ENCODE results near the gene CDH5.

Gene CDH5

DNA sequence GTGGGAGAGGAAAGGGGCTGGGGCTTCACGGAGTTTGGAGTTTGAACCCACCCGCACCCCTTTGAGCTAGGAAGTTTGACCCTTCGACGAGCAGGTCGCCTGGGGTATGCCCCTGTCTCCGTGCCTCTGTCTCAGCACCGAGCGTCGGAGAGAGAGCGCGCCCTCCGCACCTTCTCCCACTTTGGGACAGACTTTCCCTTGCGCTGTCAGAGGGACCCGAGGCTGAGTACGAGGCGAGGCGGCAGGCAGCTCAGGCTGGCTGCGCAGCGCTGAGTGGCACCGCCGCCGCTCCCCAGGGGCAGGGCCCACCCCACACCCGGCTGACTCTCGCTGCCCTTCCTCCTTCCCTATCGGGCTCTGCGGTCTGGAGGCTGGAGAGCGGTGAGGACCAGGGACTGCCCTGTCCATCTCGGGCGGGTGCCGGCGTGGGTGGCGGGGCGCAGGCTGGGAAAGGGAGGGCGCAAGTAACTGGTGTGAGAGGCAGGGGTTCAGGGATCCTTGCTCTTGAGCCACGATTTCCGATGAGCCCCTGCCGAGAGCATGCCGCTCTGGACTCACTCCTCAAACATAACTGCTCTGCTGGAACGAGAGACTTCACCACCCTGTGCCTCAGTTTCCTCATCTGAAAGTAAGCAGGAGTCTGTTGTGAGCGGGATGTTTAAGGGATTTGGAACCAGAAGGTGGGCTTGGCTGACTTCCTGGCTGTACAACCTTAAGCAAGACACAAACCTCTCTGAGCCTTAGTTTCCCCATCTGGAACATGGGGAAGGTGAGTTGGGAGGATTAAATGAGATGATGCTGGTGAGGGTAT is 61.6 kb downstream of the CDH5 start:
- H3K4me3 ChIP-seq (ENCODE audit: low read depth, low read length): peak overlapping the region; percentile 40
- no peak for DNase-seq (ENCODE audit: low read depth)

GRCh38 chr16:66428682-66429251 is 62.3 kb downstream of the CDH5 start:
- no peak for DNase-seq (ENCODE audit: low read depth)

DNA sequence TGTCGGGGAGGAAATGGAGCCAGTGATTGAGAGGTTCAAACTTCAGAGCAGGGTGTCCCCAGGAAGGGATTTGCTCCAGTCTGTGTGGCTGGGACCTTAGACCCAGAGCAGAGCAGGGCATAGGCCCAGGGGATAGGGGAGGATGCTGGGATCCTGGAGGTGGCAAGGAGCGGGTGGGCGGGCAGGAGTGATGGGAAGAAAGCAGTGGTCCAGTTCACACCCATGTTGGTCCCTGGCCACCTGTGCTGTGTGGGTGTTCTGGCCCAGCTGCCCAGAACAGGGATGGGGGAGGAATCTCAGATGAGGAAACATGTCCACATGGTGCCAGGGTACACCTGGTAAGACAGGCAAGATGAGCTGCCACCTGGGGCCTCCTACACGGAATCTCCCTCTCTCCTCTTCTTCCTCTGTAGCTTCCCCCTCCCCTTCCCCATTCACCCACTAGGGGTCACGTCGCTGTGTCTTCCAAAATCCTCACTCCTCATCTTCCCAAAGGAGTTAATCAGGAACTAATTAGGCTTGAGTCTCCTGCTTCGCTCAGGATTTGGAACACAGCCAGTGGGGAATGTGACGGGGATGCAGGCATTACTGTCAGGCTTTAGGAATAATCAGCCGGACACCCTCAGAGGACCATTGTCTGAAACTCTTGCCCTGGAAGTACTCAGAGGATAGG is 62.9 kb downstream of the CDH5 start:
- no peak overlapping the region for H3K4me3 ChIP-seq (ENCODE audit: low read depth, low read length)

More at GRCh38 chr16:66428682-66429251, 62.3 kb downstream of the CDH5 start:
- no peak overlapping the region for H3K4me3 ChIP-seq (ENCODE audit: low read depth, low read length)

GRCh38 chr16:66430214-66430613 is 63.7 kb downstream of the CDH5 start:
- DNase-seq (ENCODE audit: low read depth): no peak

More for the DNA sequence above, 62.9 kb downstream of the CDH5 start:
- no peak for DNase-seq (ENCODE audit: low read depth)

GRCh38 chr16:66431760-66432159 is 65.3 kb downstream of the CDH5 start:
- no peak overlapping the region for H3K4me3 ChIP-seq (ENCODE audit: low read depth, low read length)
- DNase-seq (ENCODE audit: low read depth): no peak

More at GRCh38 chr16:66430214-66430613, 63.7 kb downstream of the CDH5 start:
- no peak overlapping the region for H3K4me3 ChIP-seq (ENCODE audit: low read depth, low read length)

GRCh38 chr16:66432429-66432828 is 65.9 kb downstream of the CDH5 start:
- DNase-seq (ENCODE audit: low read depth): no peak
- no peak overlapping the region for H3K4me3 ChIP-seq (ENCODE audit: low read depth, low read length)

GRCh38 chr16:66434619-66435430 is 68.3 kb downstream of the CDH5 start:
- no peak for DNase-seq (ENCODE audit: low read depth)
- H3K4me3 ChIP-seq (ENCODE audit: low read depth, low read length): no peak overlapping the region

DNA sequence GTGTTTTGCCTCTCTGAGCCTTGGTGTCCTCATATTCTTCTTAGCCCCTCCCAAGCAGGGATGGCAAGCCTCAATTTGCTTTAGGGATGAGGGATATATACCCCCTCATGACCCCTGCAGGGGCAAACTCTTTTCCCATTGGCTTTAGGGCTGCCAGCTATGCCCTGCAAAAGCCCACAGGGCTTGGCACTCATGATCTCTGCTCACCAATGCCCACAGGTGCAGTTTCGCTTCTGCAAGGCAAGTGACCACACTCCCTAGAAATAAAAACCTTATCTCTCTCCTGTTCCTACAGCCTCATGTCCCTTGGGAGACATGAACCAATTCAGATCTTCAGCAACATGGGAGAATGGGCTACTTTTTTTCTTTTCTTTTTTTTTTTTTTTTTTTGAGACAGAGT is 69.4 kb downstream of the CDH5 start:
- H3K4me3 ChIP-seq (ENCODE audit: low read depth, low read length): no peak overlapping the region
- no peak for DNase-seq (ENCODE audit: low read depth)

DNA sequence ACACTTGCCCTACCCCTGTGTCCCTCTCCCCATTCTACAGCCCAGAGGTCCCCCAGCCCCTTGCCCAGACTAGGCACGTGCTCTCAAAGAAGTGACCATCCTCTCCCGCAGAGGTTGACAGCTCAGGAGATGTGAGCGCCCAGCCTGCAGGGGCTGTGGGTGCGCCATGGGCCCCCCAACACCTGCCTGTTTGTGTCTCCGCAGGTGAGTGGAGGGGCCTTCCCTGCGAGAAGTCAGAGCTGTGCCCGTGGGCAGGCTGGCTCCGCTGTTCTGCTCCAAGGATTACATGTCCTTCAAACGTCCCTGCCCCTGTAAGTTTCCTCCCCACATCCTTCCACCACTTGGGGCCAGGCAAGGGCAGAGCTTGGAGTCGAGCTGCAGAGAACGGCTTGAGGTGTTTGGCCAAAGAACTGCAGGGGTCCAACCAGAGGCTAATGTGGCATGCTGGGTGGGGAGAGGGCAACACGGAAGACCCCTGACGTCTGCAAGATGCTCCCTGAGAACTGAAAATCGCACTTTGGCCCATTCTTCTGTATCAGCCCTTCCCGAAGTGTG is 71.0 kb downstream of the CDH5 start:
- DNase-seq (ENCODE audit: low read depth): no peak
- no peak overlapping the region for H3K4me3 ChIP-seq (ENCODE audit: low read depth, low read length)

DNA sequence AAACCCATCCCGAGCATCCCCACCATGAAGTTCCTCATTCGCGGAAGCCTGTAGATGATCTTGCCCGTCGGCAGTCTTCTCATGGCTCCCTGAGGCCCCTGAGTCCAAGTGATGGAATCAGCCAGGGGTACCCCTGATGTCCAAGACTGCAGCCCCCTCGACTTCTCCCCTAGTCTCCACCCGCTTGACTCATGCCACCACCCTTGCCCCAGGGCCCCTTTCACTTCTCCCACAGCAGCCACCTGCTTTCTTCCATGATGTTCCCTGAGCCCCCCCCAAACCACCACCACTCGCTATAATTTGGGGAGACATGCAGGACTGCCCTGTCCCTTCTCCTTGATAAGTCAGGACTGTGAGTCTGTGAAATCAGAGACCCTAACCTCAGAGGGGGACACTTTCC is 72.0 kb downstream of the CDH5 start:
- no peak overlapping the region for H3K4me3 ChIP-seq (ENCODE audit: low read depth, low read length)
- DNase-seq (ENCODE audit: low read depth): no peak

DNA sequence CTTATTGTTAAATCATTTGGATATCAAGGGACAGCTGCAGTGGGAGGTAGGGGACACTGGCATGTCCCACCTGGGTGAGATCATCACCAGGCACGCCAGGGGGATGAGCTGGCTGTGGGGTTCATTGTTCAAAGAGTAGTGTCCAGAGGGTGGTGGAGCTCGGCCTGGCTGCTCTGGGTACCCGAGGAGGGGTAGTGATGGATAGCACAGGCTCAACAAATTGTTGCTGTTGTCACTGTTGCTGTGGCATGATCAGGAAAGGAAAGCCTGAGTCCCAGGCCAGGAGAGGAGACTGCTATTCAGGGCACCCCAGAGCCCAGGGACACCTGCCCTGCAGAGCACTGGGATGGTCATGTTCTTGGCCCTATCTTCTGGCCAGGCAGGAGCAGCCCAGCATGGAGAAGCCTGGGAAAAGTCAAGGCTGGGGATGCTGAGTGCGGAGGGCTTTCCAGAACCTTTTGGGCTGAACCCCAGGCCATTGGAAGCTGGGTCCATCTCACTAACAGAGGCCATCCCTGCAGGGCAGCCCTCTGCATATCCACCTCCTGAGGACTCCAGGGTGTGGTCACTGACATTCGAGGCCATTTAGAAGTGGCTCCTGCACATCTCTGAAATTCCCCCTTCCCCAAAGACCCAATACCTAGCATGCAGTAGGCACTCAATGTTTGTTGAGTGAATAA is 72.7 kb downstream of the CDH5 start:
- H3K4me3 ChIP-seq (ENCODE audit: low read depth, low read length): no peak overlapping the region
- DNase-seq (ENCODE audit: low read depth): no peak

DNA sequence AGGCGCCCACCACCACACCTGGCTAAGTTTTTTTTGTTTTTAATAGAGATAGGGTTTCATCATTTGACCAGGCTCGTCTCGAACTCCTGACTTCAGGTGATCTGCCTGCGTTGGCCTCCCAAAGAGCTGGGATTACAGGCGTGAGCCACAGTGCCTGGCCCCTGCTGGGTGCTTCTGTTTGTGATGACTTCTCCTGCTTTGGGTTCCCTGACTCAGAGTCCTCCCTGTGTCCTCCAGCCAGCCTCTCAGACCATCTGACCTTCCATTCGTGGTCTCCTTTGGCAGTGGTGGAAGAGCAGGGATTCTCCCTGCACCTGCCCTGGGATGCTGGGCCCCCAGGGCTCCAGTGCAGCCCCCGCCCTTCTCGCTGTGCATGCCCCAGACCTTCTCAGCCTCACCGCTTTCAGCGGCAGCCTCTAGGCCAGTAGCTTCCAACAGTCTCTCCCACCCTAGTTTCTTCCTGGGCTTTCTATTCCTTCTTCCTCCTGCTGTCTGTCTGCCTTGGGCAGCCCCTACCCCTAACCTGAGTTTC is 73.8 kb downstream of the CDH5 start:
- H3K4me3 ChIP-seq (ENCODE audit: low read depth, low read length): no peak overlapping the region
- DNase-seq (ENCODE audit: low read depth): no peak

- no peak overlapping the region for H3K4me3 ChIP-seq (ENCODE audit: low read depth, low read length)
- no peak for DNase-seq (ENCODE audit: low read depth)
Measured at GRCh38 chr16:66440970-66441369, 74.5 kb downstream of the CDH5 start.

GRCh38 chr16:66441586-66442375 is 75.3 kb downstream of the CDH5 start:
- H3K4me3 ChIP-seq (ENCODE audit: low read depth, low read length): no peak overlapping the region
- DNase-seq (ENCODE audit: low read depth): no peak

GRCh38 chr16:66442502-66443268 is 76.2 kb downstream of the CDH5 start:
- no peak overlapping the region for H3K4me3 ChIP-seq (ENCODE audit: low read depth, low read length)
- DNase-seq (ENCODE audit: low read depth): no peak

DNA sequence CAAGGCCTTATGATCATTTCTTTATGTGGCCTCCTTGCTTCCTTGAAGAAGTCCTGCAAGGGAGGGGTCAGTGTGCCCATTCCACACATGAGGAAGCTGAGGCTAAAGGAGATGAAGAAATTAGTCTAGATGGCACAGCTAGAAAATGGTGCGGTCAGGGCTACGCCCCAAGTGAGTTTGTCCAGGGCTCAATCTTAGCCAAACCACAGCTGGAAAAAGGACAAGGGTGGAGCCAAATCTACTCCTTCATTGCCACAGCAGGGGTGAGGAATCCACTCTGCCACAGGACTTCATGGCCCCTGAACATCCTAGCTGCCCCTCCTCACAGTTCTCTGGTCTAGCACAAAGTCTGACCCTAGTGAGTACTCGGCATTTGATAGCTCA is 76.8 kb downstream of the CDH5 start:
- H3K4me3 ChIP-seq (ENCODE audit: low read depth, low read length): no peak overlapping the region
- no peak for DNase-seq (ENCODE audit: low read depth)

DNA sequence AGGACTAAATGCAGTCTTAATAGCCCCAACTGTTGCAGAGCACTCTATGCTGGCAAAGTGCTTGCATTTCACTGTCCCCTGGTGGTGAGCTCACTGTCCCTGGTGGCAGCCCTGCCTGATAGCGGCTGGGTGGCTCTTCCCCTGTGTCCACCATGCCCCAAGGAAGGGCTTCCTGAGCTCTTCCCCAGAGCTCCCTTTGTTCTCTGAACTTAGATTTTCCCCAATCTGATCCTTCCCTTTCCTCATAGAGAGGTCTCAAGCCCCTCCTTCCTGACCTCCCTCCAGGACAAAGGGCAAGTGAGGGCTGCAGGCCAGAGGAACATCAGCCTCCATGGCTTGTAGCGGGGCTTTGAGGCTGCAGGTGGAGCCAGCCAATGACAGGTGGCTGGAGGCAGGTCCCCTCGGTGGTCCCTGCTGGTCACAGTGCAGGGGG is 77.6 kb downstream of the CDH5 start:
- no peak overlapping the region for H3K4me3 ChIP-seq (ENCODE audit: low read depth, low read length)
- no peak for DNase-seq (ENCODE audit: low read depth)
